Liver (tissue), 9 donors: Measurements from ENCODE around the gene SYNJ2. TPM values are rescaled to one million over a fixed set of nuclear protein-coding genes. Genes with fewer than 3 reads are reported as not detected.

Experiments
- DNase-seq: peaks from one replicate; pipeline ENCODE4 v3.0.0-alpha.2; 2017; ENCODE audit warnings: low spot score
- H3K27ac ChIP-seq, 2 donors: one replicate each; pipeline ENCODE4 v1.7.0; 2013; ENCODE audit warnings: inconsistent platforms in 2 of 2, low read length in 2 of 2, control low read depth in 1 of 2, low read depth in 1 of 2, mild to moderate bottlenecking in 1 of 2
- H3K27me3 ChIP-seq, 4 donors: one replicate each; pipeline versions ENCODE4 v1.6.1 to v1.7.0; 2013; ENCODE audit warnings: low read length in 3 of 4, inconsistent platforms in 1 of 4, mild to moderate bottlenecking in 1 of 4, moderate library complexity in 1 of 4; ENCODE audit not compliant: control insufficient read depth in 4 of 4, insufficient read depth in 4 of 4
- H3K36me3 ChIP-seq, 4 donors: one replicate each; pipeline versions ENCODE4 v1.6.1 to v1.7.0; 2013; ENCODE audit warnings: low read length in 3 of 4, mild to moderate bottlenecking in 3 of 4, low read depth in 1 of 4, moderate library complexity in 1 of 4; ENCODE audit not compliant: control insufficient read depth in 4 of 4, insufficient read depth in 3 of 4
- H3K4me1 ChIP-seq, 4 donors: one replicate each; pipeline versions ENCODE4 v1.6.1 to v1.7.0; 2013; ENCODE audit warnings: low read length in 3 of 4, mild to moderate bottlenecking in 3 of 4, moderate library complexity in 1 of 4; ENCODE audit not compliant: control insufficient read depth in 4 of 4, insufficient read depth in 4 of 4
- H3K4me3 ChIP-seq, 3 donors: one replicate each; pipeline versions ENCODE4 v1.6.1 to v1.7.0; 2013; ENCODE audit warnings: low read length in 3 of 3, control low read depth in 1 of 3, low read depth in 1 of 3, mild to moderate bottlenecking in 1 of 3
- H3K9ac ChIP-seq, 2 donors: one replicate each; pipeline ENCODE4 v1.7.0; 2013; ENCODE audit warnings: low read length in 2 of 2, mild to moderate bottlenecking in 2 of 2, moderate library complexity in 2 of 2, control low read depth in 1 of 2, low read depth in 1 of 2
- H3K9me3 ChIP-seq, 4 donors: one replicate each; pipeline versions ENCODE4 v1.6.1 to v1.7.0; 2013; ENCODE audit warnings: low read length in 3 of 4; ENCODE audit not compliant: control insufficient read depth in 4 of 4
- EGR1 ChIP-seq, 2 donors: IDR thresholded peaks; 2 replicates each; pipeline ENCODE4 v1.6.1; 2016 to 2018; ENCODE audit warnings: antibody characterized with exemption in 2 of 2, low read depth in 2 of 2
- FOXA1 ChIP-seq: IDR thresholded peaks from 2 replicates; pipeline ENCODE4 v1.6.1; 2016; ENCODE audit warnings: antibody characterized with exemption
- FOXA2 ChIP-seq: IDR thresholded peaks from 2 replicates; pipeline ENCODE4 v1.6.1; 2016; ENCODE audit warnings: antibody characterized with exemption
- GABPA ChIP-seq, 2 donors: IDR thresholded peaks in 1 of 2; conservative IDR thresholded peaks in 1 of 2; 2 replicates each; pipeline ENCODE4 v1.6.1; 2016; ENCODE audit warnings: antibody characterized with exemption in 2 of 2, mild to moderate bottlenecking in 1 of 2, moderate library complexity in 1 of 2
- HNF4A ChIP-seq, 2 donors: conservative IDR thresholded peaks; 2 replicates each; pipeline ENCODE4 v1.6.1; 2016; ENCODE audit warnings: antibody characterized with exemption in 2 of 2, mild to moderate bottlenecking in 2 of 2
- HNF4G ChIP-seq: IDR thresholded peaks from 2 replicates; pipeline ENCODE4 v1.6.1; 2016; ENCODE audit warnings: antibody characterized with exemption
- JUND ChIP-seq, 2 donors: IDR thresholded peaks; 2 replicates each; pipeline ENCODE4 v1.6.1; 2016; ENCODE audit warnings: antibody characterized with exemption in 2 of 2
- NR2F2 ChIP-seq: IDR thresholded peaks from 2 replicates; pipeline ENCODE4 v1.6.1; 2016; ENCODE audit warnings: antibody characterized with exemption
- RXRA ChIP-seq, 2 donors: IDR thresholded peaks; 2 replicates each; pipeline ENCODE4 v1.6.1; 2017 to 2018; ENCODE audit warnings: antibody characterized with exemption in 2 of 2, mild to moderate bottlenecking in 1 of 2
- SP1 ChIP-seq: IDR thresholded peaks from 2 replicates; pipeline ENCODE4 v1.6.1; 2018; ENCODE audit warnings: antibody characterized with exemption, mild to moderate bottlenecking
- TAF1 ChIP-seq: conservative IDR thresholded peaks from 2 replicates; pipeline ENCODE4 v1.6.1; 2016; ENCODE audit warnings: antibody characterized with exemption, mild to moderate bottlenecking
- YY1 ChIP-seq: IDR thresholded peaks from 2 replicates; pipeline ENCODE4 v1.6.1; 2016; ENCODE audit warnings: antibody characterized with exemption, mild to moderate bottlenecking
- WGBS: extraction: QIAGEN DNeasy Blood & Tissue Kit; methylation state at CpG from one replicate; pipeline ENCODE4 v1.1.7; 2013; 5-methylcytosine and 5-hydroxymethylcytosine counted together
- polyA plus RNA-seq, 2 donors: library from polyadenylated mRNA; stranded (reverse) in 1 of 2; unstranded in 1 of 2; fragments of 200-250 nt in 1 of 2; fragments of >200 nt in 1 of 2; fragmentation: Nextera tagmentation in 1 of 2; extraction: Ambion mirVana in 1 of 2; gene quantifications; one replicate each; pipeline versions ENCODE4 v1.2.1 to v1.2.3, GENCODE V29; 2013 to 2015
- total RNA-seq, 2 donors: library from RNA; depleted of rRNA; stranded (reverse); fragments of >200 nt; gene quantifications; one replicate each; pipeline ENCODE4 v1.2.3, GENCODE V29; 2014
- TF ChIP-seq, protein P1 (sequence below): IDR thresholded peaks from 2 replicates; pipeline ENCODE4 v1.6.1; 2016; ENCODE audit warnings: antibody characterized with exemption
- TF ChIP-seq, protein P2 (sequence below): fragments of 150-350 bp; IDR thresholded peaks from 2 replicates; pipeline ENCODE4 v1.5.1; 2017; ENCODE audit warnings: improper control_type of control experiment, low read depth, low read length; ENCODE audit not compliant: missing input control
- TF ChIP-seq, protein P3 (sequence below): IDR thresholded peaks from 2 replicates; pipeline ENCODE4 v1.6.1; 2016; ENCODE audit warnings: antibody characterized with exemption, mild to moderate bottlenecking
- TF ChIP-seq, protein P4 (sequence below): IDR thresholded peaks from 2 replicates; pipeline ENCODE4 v1.6.1; 2016; ENCODE audit warnings: antibody characterized with exemption
- TF ChIP-seq, protein P5 (sequence below): IDR thresholded peaks from 2 replicates; pipeline ENCODE4 v1.6.1; 2016; ENCODE audit warnings: antibody characterized with exemption
- donor health status: healthy.
- donor health status: healthy.
- donor health status: healthy.
- donor health status: healthy.
- donor health status: healthy.

SYNJ2 gene
- total and polyA plus RNA-seq, 4 donors, result 2.4 to 8.9 (median 3.2) TPM

DNA sequence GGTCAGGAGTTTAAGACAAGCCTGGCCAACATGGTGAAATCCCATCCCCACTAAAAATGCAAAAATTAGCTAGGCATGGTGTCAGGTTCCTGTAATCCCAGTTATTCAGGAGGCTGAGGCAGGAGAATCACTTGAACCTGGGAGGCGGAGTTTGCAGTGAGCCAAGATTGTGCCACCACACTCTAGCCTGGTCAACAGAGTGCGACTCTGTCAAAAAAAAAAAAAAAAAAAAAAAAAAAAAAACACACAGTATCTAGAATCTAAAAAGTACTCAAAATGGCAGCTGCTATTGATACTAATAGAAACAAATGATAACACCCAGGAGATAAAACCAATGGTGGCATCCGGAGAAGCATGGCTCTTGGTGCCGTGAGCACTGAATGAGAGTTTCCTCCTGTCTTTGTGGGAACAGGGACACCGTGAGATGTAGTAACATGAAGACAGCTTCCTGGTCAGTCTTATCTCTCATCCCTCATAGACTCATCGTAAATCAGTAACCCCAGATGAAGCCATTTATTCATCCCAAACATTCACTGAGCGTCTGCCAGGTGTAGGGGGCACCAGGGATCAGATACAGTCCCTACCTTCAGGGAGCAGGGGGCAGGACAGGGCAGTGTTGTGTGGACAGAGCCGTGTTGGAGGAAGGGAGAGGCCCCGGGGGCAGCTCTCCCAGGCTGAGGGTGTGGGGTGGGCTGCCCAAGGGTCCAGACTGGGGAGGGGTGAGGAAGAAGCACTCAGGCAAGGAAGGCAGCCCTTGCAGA is 66.1 kb downstream of the SYNJ2 start:
- no peak overlapping the region for H3K4me3 ChIP-seq
- TF ChIP-seq, protein P1, sequence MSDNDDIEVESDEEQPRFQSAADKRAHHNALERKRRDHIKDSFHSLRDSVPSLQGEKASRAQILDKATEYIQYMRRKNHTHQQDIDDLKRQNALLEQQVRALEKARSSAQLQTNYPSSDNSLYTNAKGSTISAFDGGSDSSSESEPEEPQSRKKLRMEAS, result no peak
- TF ChIP-seq, protein P2, sequence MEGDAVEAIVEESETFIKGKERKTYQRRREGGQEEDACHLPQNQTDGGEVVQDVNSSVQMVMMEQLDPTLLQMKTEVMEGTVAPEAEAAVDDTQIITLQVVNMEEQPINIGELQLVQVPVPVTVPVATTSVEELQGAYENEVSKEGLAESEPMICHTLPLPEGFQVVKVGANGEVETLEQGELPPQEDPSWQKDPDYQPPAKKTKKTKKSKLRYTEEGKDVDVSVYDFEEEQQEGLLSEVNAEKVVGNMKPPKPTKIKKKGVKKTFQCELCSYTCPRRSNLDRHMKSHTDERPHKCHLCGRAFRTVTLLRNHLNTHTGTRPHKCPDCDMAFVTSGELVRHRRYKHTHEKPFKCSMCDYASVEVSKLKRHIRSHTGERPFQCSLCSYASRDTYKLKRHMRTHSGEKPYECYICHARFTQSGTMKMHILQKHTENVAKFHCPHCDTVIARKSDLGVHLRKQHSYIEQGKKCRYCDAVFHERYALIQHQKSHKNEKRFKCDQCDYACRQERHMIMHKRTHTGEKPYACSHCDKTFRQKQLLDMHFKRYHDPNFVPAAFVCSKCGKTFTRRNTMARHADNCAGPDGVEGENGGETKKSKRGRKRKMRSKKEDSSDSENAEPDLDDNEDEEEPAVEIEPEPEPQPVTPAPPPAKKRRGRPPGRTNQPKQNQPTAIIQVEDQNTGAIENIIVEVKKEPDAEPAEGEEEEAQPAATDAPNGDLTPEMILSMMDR, result no peak
- TF ChIP-seq TAF1 (no peak), HNF4A (conservative IDR thresholded peaks at IDR 0.05) (no peak)
- no peak for DNase-seq
- H3K9ac ChIP-seq, result no peak overlapping the region
- H3K4me1 ChIP-seq, result no peaks in the 10 kb centered on the region
- H3K27me3 ChIP-seq, result no peaks in the 10 kb centered on the region
- peaks cover 0 to 3% (median 0%) of the 10 kb centered on the region in 4 donors for H3K36me3 ChIP-seq
- no peak overlapping the region for H3K27ac ChIP-seq
- WGBS, result 78% methylated on average over 9 of the region's 9 CpGs
- no peaks in the 10 kb centered on the region for H3K9me3 ChIP-seq

DNA sequence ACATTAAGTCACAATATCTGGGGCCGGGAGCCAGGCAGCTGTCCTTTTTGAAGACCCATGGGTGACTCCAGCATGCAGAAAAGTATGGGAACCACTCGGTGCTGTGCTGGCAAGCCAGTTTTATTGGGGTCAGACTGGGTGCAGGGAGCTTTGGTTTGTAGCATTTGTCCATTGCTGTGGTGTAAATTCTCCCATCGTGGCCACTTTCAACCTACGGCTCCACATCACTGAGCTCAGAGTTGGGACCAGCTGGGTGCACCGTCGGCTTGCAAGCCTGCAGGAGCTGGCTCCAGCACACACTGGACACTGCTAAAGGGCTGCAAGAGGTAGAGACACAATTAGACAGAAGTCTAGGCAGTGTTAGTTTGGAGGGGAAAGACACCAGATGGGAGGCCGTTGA is 66.9 kb downstream of the SYNJ2 start:
- Histone ChIP-seq H3K9me3 (no peaks in the 10 kb centered on the region), H3K9ac (no peak overlapping the region), H3K36me3 (peaks cover 0 to 3% (median 0%) of the 10 kb centered on the region in 4 donors), H3K27ac (no peak overlapping the region), H3K4me1 (no peaks in the 10 kb centered on the region), H3K4me3 (no peak overlapping the region), H3K27me3 (no peaks in the 10 kb centered on the region)
- no peak for TF ChIP-seq SP1
- no peak for TF ChIP-seq FOXA2
- TF ChIP-seq YY1, result no peak
- 97% methylated on average over 7 of the region's 7 CpGs for whole genome bisulfite sequencing
- no peak for DNase-seq

DNA sequence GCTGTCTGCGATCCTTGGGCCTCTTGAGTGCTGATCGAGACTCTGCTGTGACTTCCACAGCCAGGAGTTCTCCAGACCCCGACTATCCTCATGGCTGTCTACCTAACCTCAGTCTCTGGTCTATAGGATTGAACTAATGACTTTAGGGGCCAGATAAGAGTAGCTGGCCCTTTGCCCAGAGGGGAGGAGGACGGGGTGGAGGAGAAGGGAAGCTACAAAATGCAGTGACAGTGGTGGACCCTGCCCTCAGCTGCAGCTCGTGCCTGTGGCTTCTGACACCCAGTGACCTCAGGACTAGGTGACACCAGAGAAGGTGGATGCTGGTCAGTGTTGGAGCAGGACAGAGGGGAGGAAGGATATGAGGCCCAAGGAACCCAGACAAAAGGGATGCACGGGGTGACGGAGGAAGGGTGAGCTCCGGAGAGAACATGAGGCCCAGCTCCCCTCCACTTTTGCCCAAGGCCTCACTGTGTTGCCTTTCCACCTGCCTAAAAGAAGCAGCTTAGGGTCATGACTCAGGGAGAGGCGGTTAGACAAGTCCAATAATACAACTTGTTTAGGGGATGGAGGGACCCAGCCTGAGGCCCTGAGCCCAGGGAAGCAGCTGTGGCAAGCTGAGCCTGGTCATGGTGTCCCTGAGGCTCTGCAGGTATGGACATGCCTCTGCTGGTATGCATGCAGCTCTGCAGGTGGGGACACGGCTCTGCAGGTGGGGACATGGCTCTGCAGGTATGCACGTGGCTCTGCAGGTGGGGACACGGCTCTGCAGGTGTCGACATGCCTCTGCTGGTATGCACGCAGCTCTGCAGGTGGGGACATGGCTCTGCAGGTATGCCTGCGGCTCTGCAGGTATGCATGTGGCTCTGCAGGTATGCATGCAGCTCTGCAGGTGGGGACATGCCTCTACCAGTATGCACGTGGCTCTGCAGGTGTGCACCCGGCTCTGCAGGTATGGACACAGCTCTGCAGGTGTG is 67.7 kb downstream of the SYNJ2 start:
- no peaks in the 10 kb centered on the region for H3K9me3 ChIP-seq
- WGBS, result 87% methylated on average over 17 of the region's 17 CpGs
- no peak overlapping the region for H3K27ac ChIP-seq
- DNase-seq, result peak; percentile 71
- H3K4me1 ChIP-seq, result no peaks in the 10 kb centered on the region
- no peaks in the 10 kb centered on the region for H3K27me3 ChIP-seq
- H3K9ac ChIP-seq, result no peak overlapping the region
- peaks cover 0 to 3% (median 0%) of the 10 kb centered on the region in 4 donors for H3K36me3 ChIP-seq
- H3K4me3 ChIP-seq, result no peak overlapping the region
- TF ChIP-seq JUND (IDR thresholded peaks at IDR 0.05), result no peak
- TF ChIP-seq, protein P3, sequence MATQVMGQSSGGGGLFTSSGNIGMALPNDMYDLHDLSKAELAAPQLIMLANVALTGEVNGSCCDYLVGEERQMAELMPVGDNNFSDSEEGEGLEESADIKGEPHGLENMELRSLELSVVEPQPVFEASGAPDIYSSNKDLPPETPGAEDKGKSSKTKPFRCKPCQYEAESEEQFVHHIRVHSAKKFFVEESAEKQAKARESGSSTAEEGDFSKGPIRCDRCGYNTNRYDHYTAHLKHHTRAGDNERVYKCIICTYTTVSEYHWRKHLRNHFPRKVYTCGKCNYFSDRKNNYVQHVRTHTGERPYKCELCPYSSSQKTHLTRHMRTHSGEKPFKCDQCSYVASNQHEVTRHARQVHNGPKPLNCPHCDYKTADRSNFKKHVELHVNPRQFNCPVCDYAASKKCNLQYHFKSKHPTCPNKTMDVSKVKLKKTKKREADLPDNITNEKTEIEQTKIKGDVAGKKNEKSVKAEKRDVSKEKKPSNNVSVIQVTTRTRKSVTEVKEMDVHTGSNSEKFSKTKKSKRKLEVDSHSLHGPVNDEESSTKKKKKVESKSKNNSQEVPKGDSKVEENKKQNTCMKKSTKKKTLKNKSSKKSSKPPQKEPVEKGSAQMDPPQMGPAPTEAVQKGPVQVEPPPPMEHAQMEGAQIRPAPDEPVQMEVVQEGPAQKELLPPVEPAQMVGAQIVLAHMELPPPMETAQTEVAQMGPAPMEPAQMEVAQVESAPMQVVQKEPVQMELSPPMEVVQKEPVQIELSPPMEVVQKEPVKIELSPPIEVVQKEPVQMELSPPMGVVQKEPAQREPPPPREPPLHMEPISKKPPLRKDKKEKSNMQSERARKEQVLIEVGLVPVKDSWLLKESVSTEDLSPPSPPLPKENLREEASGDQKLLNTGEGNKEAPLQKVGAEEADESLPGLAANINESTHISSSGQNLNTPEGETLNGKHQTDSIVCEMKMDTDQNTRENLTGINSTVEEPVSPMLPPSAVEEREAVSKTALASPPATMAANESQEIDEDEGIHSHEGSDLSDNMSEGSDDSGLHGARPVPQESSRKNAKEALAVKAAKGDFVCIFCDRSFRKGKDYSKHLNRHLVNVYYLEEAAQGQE, result no peak
- TF ChIP-seq HNF4G, result no peak
- TF ChIP-seq FOXA1, result no peak
- no peak for TF ChIP-seq NR2F2
- no peak for TF ChIP-seq RXRA (IDR thresholded peaks at IDR 0.05)
- TF ChIP-seq TAF1, result no peak
- no peak for TF ChIP-seq FOXA2
- TF ChIP-seq, protein P4, sequence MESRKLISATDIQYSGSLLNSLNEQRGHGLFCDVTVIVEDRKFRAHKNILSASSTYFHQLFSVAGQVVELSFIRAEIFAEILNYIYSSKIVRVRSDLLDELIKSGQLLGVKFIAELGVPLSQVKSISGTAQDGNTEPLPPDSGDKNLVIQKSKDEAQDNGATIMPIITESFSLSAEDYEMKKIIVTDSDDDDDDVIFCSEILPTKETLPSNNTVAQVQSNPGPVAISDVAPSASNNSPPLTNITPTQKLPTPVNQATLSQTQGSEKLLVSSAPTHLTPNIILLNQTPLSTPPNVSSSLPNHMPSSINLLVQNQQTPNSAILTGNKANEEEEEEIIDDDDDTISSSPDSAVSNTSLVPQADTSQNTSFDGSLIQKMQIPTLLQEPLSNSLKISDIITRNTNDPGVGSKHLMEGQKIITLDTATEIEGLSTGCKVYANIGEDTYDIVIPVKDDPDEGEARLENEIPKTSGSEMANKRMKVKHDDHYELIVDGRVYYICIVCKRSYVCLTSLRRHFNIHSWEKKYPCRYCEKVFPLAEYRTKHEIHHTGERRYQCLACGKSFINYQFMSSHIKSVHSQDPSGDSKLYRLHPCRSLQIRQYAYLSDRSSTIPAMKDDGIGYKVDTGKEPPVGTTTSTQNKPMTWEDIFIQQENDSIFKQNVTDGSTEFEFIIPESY, result no peak
- no peak for TF ChIP-seq SP1
- TF ChIP-seq GABPA (IDR thresholded peaks at IDR 0.05 in 1 of 2, conservative IDR thresholded peaks at IDR 0.05 in 1 of 2), result no peak
- TF ChIP-seq, protein P5, sequence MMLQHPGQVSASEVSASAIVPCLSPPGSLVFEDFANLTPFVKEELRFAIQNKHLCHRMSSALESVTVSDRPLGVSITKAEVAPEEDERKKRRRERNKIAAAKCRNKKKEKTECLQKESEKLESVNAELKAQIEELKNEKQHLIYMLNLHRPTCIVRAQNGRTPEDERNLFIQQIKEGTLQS, result no peak
- no peak for TF ChIP-seq EGR1 (IDR thresholded peaks at IDR 0.05; ENCODE audit: low read depth in 2 of 2)
- no peak for TF ChIP-seq HNF4A (conservative IDR thresholded peaks at IDR 0.05)
